AG08395 (cell line): ENCODE data around the gene SPATA16.
"Not testable (repeated sequence)": the region's sequence is repeated elsewhere in the genome, so short reads cannot be mapped to it uniquely, and the experiment has no call there.

Experiments used
- DNase-seq: peaks from one replicate; pipeline ENCODE4 v3.0.0; 2012; ENCODE audit warnings: mixed read lengths, low spot score

Gene SPATA16

GRCh38 chr3:173140986-173141385 lies at the start of gene SPATA16:
TSS of gene SPATA16 (minus strand) at chr3:173141235. CDS start at chr3:173117731, 23,504 bp downstream.
- no peak for DNase-seq

GRCh38 chr3:173183022-173183421 lies 42.0 kb upstream of the SPATA16 start:
- DNase-seq, result not testable (repeated sequence)

GRCh38 chr3:173173652-173174051 lies 32.6 kb upstream of the SPATA16 start:
- DNase-seq, result no peak

GRCh38 chr3:173159139-173159538 lies 18.1 kb upstream of the SPATA16 start:
- DNase-seq, result not testable (repeated sequence)

DNA sequence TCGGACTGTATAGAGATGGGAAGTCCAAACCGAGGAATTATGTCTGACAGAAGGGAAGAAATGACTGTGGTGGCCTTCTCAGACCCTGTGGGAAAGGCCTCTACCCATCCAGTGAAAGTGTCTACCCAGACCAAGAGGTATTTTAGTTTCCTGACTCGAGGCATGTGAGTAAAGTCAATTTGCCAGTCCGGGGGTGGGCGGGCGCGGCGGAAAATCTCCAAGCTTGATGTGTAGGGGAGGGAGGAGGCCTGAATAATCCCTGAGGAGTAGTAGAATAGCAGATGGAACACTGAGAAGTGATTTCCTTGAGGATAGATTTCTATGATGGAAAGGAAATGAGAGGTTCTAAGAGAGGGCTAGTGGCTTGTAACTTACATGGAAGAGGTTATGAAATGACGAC lies 15.5 kb upstream of the SPATA16 start:
- not testable (repeated sequence) for DNase-seq

DNA sequence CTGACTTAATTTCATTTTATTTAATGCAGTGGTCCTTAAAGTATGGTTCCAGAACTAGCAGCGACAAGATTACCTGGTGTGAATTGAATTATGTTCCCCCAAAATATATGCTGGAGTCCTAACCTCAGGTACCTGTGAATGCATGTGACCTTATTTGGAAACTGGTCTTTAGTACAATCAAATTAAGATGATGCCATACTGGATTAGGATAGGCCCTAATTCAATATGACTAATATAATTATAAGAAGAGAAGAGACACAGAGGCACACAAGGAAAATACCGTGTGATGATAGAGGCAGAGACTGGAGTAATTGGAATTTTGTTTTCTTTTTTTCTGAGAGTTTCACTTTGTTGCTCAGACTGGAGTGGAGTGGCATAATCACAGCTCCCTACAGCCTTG lies 12.6 kb upstream of the SPATA16 start:
- no peak for DNase-seq

DNA sequence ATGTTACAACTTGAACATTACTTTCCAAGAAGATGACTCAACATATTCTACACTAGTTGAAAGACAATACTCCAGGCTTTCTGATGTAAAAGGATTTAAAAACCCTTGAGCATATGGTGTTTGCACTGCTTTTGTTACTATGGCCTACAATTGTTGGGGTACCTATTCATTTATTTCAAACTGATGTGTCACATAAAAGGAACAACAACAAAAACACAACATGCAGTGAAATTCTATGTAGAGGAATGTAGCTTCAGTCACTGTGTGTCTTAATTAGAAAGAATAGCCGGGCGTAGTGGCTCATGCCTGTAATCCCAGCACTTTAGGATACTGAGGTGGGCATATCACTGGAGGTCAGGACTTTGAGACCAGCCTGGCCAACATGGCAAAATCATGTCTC lies 1.6 kb downstream of the SPATA16 start:
- no peak for DNase-seq

GRCh38 chr3:173138026-173138425 lies 3.0 kb downstream of the SPATA16 start:
- DNase-seq, result no peak

DNA sequence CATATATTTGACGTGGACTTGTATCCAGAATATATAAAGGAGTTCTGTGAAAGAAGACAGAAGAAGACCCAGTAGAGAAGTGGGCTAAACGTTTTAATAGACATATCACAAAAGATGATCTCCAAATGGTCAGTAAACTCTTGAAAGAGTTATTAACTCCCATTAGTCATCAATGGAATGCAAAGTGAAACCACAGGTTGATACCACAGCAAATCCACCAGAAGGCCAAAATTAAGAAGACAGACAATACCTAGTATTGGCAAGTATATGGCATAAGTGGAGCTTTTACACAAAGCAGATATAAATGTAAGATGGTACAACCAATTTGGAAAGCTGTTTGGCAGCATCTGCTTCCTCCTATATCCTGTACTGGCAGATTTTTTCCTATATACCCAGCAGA lies 6.0 kb downstream of the SPATA16 start:
- DNase-seq, result no peak

DNA sequence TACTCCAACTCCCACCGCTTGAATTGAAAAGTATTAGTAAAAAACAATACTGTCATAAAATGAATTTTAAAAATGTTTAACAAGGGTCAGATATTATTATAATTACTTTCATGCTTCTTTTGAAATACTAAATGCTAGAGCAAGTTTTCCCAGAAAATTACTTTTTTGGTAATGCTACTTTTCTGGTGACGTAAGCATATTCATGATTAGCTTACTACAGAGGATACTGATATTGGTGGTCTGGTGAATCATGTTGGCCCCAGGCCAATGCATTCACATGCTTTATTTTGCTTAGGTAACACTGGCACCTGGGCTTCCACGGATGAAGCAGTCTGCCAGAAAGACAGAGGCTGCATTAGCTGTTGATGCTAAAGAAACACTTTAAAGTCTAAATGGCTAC lies 12.4 kb downstream of the SPATA16 start:
- no peak for DNase-seq

GRCh38 chr3:173111321-173111720 lies 29.7 kb downstream of the SPATA16 start:
- no peak for DNase-seq

GRCh38 chr3:173109143-173109542 lies 31.9 kb downstream of the SPATA16 start:
- DNase-seq, result no peak

DNA sequence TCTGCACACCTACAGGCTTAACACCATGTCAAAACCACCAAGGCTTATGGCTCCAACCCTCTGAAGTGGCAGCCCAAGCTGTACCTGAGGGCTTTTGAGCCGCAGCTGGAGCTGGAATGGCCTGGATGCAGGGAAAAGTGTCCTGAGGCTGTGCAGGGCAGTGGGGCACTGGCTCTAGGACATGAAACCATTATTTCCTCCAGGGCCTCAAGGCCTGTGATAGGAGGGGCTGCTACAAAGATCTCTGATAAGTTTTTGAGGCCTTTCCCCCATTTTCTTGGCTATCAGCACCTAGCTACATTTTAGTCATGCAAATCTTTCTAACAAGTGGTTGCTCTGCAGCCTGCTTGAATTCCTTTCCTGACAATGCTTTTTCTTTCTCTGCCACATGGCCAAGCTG lies 37.6 kb downstream of the SPATA16 start:
- DNase-seq, result no peak

GRCh38 chr3:173098959-173099358 lies 42.1 kb downstream of the SPATA16 start:
- no peak for DNase-seq

- no peak for DNase-seq
Observed at GRCh38 chr3:173096994-173097785, 43.8 kb downstream of the SPATA16 start.

- DNase-seq, result no peak
Observed at GRCh38 chr3:173096140-173096539, 44.9 kb downstream of the SPATA16 start.

- no peak for DNase-seq
Observed at GRCh38 chr3:173092038-173092437, 49.0 kb downstream of the SPATA16 start.

- no peak for DNase-seq
Observed at GRCh38 chr3:173090492-173090891, 50.5 kb downstream of the SPATA16 start.

DNA sequence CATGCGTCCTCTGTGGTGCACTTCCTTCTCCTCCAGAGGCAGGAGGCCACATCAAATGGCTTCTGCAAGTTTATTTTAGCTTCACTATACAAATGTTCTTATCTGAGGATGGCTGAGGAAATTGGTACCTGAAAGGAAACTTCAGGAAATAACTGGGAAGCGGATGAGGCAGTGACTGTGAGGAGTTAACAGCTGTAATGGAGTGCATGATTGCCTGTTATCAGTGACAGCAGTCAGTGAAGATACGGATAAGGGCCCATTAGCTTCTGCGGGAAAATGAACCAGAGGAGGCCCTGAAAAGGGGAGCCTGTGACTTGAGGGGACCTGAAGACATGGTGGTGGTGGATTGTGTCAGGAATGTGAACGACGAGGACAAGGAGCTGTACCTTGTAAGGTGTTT lies 51.8 kb downstream of the SPATA16 start:
- DNase-seq, result no peak

DNA sequence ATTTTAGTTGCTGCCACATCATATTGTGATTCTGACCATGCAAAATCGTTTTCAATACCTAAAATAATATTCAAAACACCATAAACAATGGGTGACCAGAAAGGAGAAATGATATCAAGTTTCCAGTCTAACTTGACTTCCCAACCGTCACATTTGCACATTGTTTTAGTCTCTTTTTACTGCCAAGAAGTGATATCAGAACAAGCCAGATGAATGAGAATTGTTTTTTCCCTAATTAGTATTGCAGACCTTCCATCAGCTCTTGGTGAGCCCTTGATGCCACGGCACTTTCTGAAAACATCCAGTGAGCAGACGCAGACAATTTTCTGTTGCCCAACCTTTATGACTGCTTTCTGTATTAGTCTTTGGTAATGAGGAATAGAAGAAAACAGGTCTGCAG lies 62.5 kb downstream of the SPATA16 start:
- DNase-seq, result no peak

- no peak for DNase-seq
Observed at GRCh38 chr3:173066044-173067004, 74.7 kb downstream of the SPATA16 start.

DNA sequence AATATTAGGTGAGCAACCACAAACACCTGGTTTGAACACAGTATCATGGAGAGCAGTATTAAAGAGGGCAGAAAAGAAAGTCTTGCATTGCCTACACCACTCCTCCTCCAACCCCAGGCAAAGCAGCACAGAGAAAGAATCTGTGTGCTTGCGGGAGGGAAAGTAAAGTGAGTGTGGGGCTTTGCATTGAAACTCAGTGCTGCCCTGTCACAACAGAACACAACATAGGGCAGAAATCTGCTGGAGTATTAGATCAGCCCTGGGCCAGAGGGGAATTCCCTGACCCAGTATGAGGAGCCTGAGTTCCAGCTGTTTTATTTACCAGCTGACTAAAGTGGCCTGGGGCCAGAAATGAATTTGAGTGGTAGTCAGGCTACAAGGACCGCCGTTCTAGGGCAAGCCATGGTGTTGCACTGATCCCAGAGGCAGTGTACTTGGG lies 75.5 kb downstream of the SPATA16 start:
- DNase-seq, result no peak

- no peak for DNase-seq
Observed at GRCh38 chr3:173064631-173065030, 76.4 kb downstream of the SPATA16 start.
